HepG2 (cell line): Measurements from ENCODE around the gene FBXW8.

Source experiments
- SP2 ChIP-seq: sonication (generic); formaldehyde crosslinking; IDR thresholded peaks from 2 replicates; pipeline ENCODE4 v1.5.1; 2020; ENCODE audit warnings: mild to moderate bottlenecking, missing genetic modification reagents
- TF ChIP-seq, protein P1 (sequence below): IDR thresholded peaks from 2 replicates; pipeline ENCODE4 v1.6.1; 2012; ENCODE audit warnings: inconsistent platforms
- TF ChIP-seq, protein P2 (sequence below): sonication (generic); formaldehyde crosslinking; IDR thresholded peaks from 2 replicates; pipeline ENCODE4 v1.5.1; 2020; ENCODE audit warnings: mild to moderate bottlenecking, moderate library complexity, missing genetic modification reagents

DNA sequence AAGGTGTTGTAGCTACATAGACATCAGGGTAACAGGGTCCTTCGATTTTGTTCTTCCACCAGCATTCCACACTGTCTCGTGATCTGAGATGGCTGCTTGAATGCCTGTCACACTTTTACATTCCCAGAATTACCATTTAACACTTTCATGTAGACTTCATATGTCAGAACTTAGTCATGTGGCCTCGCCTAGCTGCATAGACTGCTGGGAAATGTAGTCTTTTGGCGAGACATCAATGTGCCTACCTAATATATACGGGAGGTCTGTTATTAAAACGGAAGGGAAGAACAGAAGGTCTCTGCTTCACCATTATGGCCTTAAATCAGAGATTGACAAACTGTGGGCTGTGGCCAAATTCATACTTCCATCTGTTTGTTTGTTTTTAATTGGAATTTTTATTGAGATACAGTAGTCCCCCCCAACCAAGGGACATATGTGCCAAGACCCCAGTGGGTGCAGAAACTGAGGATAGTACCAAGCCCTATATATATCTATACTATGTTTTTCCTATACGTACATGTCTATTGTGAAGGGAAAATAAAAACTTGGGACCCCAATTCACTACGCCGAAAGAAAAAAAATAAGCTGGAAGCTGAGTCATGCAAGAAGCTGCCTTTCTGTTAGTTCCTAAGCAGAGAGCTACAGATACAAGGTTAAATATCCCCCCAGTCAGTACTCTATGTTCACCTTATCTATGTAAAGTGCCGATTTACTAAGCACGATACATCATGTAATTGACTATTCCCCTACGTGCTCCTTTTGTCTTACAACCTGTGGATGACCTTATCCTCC, 18.2 kb upstream of the FBXW8 start:
- TF ChIP-seq, protein P1, sequence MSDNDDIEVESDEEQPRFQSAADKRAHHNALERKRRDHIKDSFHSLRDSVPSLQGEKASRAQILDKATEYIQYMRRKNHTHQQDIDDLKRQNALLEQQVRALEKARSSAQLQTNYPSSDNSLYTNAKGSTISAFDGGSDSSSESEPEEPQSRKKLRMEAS, result no peak
- TF ChIP-seq SP2 (CRISPR knock-in tag), result no peak
- TF ChIP-seq, protein P2, sequence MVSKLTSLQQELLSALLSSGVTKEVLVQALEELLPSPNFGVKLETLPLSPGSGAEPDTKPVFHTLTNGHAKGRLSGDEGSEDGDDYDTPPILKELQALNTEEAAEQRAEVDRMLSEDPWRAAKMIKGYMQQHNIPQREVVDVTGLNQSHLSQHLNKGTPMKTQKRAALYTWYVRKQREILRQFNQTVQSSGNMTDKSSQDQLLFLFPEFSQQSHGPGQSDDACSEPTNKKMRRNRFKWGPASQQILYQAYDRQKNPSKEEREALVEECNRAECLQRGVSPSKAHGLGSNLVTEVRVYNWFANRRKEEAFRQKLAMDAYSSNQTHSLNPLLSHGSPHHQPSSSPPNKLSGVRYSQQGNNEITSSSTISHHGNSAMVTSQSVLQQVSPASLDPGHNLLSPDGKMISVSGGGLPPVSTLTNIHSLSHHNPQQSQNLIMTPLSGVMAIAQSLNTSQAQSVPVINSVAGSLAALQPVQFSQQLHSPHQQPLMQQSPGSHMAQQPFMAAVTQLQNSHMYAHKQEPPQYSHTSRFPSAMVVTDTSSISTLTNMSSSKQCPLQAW (CRISPR knock-in tag), result no peak
